ENCODE data around the gene CFAP45.
A peak's percentile ranks its signal among the peaks of the same experiment; 100 is the strongest.

The CFAP45 gene, protein sequence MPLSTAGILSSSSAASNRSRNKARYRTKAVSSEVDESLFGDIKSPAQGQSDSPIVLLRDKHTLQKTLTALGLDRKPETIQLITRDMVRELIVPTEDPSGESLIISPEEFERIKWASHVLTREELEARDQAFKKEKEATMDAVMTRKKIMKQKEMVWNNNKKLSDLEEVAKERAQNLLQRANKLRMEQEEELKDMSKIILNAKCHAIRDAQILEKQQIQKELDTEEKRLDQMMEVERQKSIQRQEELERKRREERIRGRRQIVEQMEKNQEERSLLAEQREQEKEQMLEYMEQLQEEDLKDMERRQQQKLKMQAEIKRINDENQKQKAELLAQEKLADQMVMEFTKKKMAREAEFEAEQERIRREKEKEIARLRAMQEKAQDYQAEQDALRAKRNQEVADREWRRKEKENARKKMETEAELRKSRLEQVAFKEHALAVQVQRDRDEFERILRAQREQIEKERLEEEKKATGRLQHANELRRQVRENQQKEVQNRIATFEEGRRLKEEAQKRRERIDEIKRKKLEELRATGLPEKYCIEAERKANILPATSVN

DNA sequence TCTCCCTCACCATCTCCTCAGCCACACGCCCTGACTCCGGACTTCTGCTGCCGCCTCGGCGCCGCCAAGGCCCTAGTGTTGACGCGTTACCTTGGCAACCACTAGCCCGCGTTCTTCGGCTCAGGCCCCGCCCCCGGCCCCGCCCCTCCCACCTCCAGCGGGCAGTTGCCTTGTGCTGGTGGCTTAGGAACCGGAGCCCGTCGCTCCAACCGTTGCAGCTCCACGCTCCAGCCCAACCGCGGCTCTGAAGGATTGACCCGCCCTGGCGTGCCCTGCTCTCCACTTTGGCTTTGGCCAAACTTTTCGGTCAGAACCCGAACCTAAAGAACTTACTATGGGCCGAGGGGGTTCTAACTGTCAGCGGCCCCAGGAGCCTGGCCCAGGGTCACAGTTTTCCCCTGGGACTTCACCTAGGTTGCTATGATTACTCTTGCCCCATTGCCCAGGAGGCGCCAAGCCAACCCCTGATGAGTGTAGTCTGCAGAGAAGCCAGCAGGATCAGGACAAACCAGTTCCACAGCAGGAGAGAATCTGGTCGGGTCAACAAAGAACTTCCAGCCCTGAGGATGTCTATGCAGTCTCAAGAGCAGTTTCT, at the start of gene CFAP45:
Gene CFAP45 (minus strand): TSS at position 80 of the 595 bp plus-strand sequence. CDS start 67 bp downstream, at position 13.
- intact Hi-C loops (cut with DNase I), result no loop called here
- DNase-seq, result no peak

DNA sequence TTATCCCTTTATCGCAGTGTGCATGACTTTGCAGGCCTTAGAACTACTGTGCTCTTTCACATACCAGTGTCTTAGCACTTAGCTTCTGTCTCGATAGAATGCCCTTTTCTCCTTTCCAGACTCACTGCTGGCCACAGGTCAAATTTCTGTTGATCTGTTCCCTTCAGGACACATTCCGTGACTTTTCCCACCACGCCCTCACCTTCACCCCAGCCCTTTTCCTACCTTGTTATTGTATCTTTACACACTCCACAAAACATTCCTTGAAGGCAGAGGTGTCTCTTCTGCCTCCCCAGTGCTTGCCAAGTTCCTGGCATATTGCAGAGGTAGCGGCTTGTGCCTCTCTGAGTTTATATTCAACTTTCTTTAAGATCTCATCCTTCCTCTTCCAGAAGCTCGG, 49.2 kb upstream of the CFAP45 start:
- intact Hi-C loops (cut with DNase I), result no loop called here
- DNase-seq, result no peak

GRCh38 chr1:159947942-159948341, 48.0 kb upstream of the CFAP45 start:
- intact Hi-C loops (cut with DNase I), result no loop called here
- DNase-seq, result no peak

DNA sequence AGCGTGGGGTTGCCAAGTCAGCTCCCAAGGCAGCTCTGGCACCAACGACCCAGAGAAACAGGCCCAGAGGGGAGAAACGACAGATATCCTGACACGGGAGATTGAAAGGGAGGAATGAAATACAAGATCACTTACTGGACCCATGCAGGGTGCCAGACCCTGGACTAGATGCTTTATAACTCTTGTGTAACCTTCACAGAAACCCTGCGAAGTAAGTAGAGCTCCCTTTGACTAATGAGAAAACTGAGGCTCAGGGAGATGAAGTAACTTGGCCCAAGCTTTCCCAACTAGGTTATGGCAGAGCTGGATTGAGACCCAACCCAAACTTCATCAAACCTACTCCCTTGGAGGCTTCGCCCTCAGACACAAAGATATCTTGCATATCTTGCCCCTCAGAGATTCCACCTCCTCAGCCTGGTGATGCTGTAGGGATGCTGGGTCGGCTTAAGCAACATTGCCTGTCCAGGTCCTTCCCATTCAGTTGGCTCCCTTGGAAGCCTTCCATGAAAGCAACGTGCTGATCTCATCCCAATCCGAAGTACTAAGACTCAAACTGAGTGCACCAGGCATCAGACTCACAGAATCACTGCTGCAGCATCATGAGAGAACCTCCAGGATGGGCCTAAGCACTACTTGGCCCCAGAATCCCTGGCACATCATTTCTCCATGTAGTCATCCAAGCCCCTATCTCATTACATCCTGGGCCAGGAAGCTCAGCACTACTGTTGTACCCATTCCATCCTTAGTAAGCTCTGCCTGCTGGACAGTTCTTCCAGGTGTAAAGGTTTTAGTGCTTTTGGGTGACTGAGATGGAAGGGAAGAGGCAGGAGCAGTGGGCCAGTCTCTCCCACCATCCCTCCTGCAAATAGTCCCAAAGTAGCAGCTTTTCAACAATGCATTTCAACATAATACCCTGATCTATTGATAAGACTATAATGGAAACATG, 46.5 kb upstream of the CFAP45 start:
- intact Hi-C loops (cut with DNase I), result no loop called here
- DNase-seq, result no peak

DNA sequence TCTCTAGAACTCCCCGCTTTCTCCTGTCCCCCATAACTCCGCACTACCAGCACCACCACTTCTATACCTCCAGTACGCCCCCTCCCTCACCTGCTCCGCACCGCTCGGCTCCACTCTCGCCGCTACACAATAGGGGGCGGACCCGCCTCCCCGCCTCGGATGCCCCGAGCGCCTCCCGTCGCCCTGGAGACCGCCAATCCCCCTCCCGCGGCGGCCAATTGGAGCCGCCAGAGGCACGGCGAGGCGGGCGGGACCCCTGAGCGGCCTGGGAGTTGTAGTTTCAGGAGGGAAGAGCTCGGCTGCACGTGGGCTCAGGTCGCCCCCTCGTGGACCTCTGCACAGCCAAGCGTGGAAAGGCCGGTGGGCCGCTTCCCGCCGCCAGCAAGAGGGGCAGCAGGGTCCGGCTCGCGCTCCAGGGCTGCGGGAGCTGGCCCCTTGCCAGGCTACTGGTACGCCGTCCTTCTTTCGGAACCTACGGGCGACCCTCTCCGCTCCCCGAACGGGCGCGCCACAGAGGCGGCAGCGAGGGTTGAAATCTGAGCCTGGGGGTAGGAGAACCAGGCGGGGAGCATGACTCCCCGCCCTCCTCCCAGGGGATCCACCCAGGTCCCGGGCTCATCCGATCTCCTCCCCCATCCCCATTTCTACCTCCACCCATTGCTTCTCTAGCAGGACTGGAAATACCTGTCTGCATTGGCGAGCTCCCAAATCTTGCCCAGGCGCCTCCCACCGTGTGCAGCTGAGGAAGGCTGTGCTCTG, 45.7 kb upstream of the CFAP45 start, which contains the start of gene IGSF9:
Gene IGSF9 (minus strand): TSS at position 131 of the 759 bp plus-strand sequence. CDS start 2,159 bp downstream, outside the sequence.
- intact Hi-C loops (cut with DNase I), result no loop called here
- peak; percentile 56 to 96 (median 74) for DNase-seq

GRCh38 chr1:159944623-159945455, 44.9 kb upstream of the CFAP45 start:
- no peak for DNase-seq
- intact Hi-C loops (cut with DNase I), result no loop called here

- DNase-seq, result no peak
- intact Hi-C loops (cut with DNase I), result no loop called here
Observed at GRCh38 chr1:159943908-159944622, 44.1 kb upstream of the CFAP45 start.

- intact Hi-C loops (cut with DNase I), result no loop called here
- DNase-seq, result peak in 1 of 10 donors; percentile 7
Observed at GRCh38 chr1:159943278-159943640, 43.3 kb upstream of the CFAP45 start.

DNA sequence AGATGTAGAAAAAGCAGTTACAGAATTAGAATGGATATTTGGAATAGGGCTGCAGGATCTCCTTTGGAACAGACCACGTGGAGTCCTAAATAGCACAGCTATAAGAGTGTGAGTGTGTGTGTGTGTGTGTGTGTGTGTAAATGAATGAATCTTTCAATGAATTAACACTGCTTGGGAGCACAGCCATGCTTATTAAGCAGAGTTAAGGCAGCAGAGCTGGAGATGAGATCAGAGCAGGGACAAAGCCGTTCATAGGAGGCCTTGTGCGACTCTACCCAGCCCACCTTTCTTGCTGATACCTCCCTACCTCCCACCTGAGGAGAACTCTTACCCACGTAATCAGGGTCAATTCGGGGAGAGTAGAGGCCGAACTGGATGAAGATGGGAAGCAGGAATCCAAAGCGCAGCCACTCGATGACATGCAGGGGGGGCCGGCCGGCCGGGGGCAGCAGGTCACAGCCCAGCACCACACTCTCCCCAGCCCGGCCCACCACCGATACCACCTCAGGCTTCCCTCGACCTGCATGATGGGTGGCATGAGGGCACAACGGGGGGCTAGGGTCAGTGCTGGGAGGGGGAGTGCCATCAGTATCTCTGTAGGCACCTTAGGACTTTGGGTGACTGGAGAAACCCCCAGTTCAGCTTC, 42.8 kb upstream of the CFAP45 start:
- intact Hi-C loops (cut with DNase I), result no loop called here
- DNase-seq, result no peak

- DNase-seq, result no peak
- intact Hi-C loops (cut with DNase I), result no loop called here
Observed at GRCh38 chr1:159941591-159942560, 41.9 kb upstream of the CFAP45 start.

GRCh38 chr1:159941141-159941540, 41.2 kb upstream of the CFAP45 start:
- intact Hi-C loops (cut with DNase I), result no loop called here
- DNase-seq, result no peak

DNA sequence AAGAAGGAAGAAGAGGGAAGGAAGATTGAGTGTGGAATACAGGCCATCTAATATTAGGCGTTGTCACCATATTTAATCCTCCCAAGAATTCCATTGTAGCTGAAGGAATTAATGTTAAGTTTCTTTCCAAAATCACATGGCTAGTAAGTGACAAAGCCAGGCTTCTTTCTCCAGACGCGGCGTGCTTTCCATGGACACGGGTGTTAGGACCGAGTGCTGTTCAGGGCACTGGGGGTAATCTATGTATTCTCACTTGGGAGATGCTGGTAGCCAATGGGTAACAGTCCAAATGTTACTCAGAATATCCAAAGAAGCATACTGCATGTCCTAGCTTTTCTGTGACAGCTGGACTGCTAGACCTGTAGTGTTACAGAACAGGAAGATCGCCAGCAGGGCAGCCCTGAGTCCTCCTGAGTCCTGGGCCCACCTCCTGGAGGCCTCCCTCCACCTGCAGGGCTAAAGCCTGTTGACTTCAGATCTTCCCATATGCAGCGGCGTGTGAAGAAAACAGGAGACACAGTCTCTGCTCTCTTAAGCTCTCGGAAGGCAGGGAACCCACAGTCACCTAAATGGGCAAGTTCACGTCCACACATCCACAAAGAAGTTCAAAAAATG, 40.1 kb upstream of the CFAP45 start:
- intact Hi-C loops (cut with DNase I), result no loop called here
- DNase-seq, result no peak

DNA sequence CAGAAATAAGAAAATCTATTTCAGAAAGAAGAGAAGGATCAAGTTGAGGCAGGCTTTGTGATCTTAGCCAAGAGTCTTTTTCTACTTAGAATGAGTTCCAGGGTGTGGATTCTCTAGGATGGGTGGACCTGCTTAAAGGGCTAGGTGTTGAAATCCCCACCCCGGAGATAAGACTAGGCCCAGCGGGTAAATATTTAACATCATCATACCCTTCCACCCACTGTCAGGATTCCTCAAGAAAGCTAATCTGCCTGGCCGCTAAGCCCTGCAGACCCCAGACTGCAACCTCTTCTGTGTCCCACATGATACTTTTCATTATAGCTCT, 39.7 kb upstream of the CFAP45 start:
- DNase-seq, result no peak
- intact Hi-C loops (cut with DNase I), result loop anchor here (10.0 kb wide), 1 partner anchor 435 kb away; no protein-coding TSS in a partner anchor

DNA sequence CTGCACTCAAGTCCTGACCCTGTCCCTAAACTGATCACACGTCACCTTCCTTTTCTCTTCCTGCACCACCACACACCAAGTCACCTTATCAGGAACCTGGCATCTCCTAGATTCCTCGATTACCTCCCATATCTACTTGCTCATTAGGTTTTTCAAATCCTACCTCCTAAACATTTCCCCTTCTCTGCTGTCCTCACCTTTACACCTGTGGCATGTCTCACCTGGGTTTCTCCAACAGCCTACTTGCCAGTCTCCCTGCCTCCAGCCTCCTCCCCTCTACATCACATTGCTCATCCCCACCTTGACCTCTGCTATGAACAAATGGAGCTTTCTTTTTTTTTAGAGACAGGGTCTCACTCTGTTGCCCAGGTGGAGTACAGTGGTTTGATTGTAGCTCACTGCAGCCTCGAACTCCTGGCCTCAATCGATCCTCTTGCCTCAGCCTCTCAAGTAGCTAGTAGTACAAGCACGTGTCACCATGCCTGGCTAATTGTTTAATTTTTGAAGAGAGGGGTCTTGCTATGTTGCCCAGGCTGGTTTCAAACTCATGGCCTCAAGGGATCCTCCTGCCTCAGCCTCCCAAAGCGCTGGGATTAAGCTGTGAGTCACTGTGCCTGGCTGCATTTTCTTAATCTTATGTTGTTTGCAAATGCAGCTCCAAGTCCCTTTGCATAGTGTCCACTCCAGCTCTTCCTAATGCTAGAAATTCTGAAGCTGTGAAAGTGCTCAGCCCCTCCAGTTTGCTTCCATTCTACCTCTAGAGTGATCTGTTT, 39.1 kb upstream of the CFAP45 start:
- intact Hi-C loops (cut with DNase I), result loop anchor here (10.0 kb wide), 1 partner anchor 436 kb away; no protein-coding TSS in a partner anchor
- peak in 1 of 10 donors; percentile 1 for DNase-seq

GRCh38 chr1:159938211-159938852, 38.4 kb upstream of the CFAP45 start:
- intact Hi-C loops (cut with DNase I), result loop anchor here (10.0 kb wide), 1 partner anchor 436 kb away; no protein-coding TSS in a partner anchor
- DNase-seq, result peak in 1 of 10 donors; percentile 40

All from posterior cingulate gyrus (tissue), 11 donors.